ENCODE data around the gene KRT31. TPM values are rescaled to one million over a fixed set of nuclear protein-coding genes. Genes with fewer than 3 reads are reported as not detected.

Gene KRT31
- polyA plus RNA-seq, 1 donor from 2014 or later: not detected

GRCh38 chr17:41420134-41420533 is 22.7 kb upstream of the KRT31 start:
- no peaks in the 10 kb centered on the region for H3F3A ChIP-seq (ENCODE audit: insufficient read depth, low read length, poor library complexity, severe bottlenecking)
- H3K9ac ChIP-seq (ENCODE audit: low read length): no peak overlapping the region
- no peak overlapping the region for H3K4me3 ChIP-seq (ENCODE audit: low read length)
- no peak overlapping the region for H2AFZ ChIP-seq (ENCODE audit: low read depth, low read length)
- no peaks in the 10 kb centered on the region for H3K79me2 ChIP-seq (replicated peaks; ENCODE audit: insufficient read depth, low read length)
- no peaks in the 10 kb centered on the region for H4K20me1 ChIP-seq (ENCODE audit: insufficient read depth)
- no peaks in the 10 kb centered on the region for H3K36me3 ChIP-seq (ENCODE audit: insufficient read depth, low read length)
- H3K9me3 ChIP-seq (ENCODE audit: low read length): no peaks in the 10 kb centered on the region
- TF ChIP-seq SMC3 (conservative IDR thresholded peaks at IDR 0.05; ENCODE audit: poor library complexity): no peak
- TF ChIP-seq TAF1 (IDR thresholded peaks at IDR 0.05; ENCODE audit: low read depth): no peak
- TF ChIP-seq EP300 (conservative IDR thresholded peaks at IDR 0.05; ENCODE audit: poor library complexity, severe bottlenecking): no peak
- no peak for TF ChIP-seq CTCF (IDR thresholded peaks at IDR 0.05; ENCODE audit: poor library complexity, severe bottlenecking)
- TF ChIP-seq, protein P1, sequence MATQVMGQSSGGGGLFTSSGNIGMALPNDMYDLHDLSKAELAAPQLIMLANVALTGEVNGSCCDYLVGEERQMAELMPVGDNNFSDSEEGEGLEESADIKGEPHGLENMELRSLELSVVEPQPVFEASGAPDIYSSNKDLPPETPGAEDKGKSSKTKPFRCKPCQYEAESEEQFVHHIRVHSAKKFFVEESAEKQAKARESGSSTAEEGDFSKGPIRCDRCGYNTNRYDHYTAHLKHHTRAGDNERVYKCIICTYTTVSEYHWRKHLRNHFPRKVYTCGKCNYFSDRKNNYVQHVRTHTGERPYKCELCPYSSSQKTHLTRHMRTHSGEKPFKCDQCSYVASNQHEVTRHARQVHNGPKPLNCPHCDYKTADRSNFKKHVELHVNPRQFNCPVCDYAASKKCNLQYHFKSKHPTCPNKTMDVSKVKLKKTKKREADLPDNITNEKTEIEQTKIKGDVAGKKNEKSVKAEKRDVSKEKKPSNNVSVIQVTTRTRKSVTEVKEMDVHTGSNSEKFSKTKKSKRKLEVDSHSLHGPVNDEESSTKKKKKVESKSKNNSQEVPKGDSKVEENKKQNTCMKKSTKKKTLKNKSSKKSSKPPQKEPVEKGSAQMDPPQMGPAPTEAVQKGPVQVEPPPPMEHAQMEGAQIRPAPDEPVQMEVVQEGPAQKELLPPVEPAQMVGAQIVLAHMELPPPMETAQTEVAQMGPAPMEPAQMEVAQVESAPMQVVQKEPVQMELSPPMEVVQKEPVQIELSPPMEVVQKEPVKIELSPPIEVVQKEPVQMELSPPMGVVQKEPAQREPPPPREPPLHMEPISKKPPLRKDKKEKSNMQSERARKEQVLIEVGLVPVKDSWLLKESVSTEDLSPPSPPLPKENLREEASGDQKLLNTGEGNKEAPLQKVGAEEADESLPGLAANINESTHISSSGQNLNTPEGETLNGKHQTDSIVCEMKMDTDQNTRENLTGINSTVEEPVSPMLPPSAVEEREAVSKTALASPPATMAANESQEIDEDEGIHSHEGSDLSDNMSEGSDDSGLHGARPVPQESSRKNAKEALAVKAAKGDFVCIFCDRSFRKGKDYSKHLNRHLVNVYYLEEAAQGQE (IDR thresholded peaks at IDR 0.05; ENCODE audit: borderline replicate concordance): no peak
- TF ChIP-seq EZH2 (IDR thresholded peaks at IDR 0.05; ENCODE audit: borderline replicate concordance, insufficient read depth, low read length, poor library complexity, severe bottlenecking): no peak
- TF ChIP-seq POLR2AphosphoS5 (IDR thresholded peaks at IDR 0.05): no peak
- no peaks in the 10 kb centered on the region for H3K27me3 ChIP-seq (ENCODE audit: insufficient read depth, low read depth, low read length)
- no peak overlapping the region for H3K4me2 ChIP-seq (ENCODE audit: low read length)
- H3K9me2 ChIP-seq (ENCODE audit: insufficient read depth, low read length): no peaks in the 10 kb centered on the region
- H3K27ac ChIP-seq (ENCODE audit: low read length): no peak overlapping the region

DNA sequence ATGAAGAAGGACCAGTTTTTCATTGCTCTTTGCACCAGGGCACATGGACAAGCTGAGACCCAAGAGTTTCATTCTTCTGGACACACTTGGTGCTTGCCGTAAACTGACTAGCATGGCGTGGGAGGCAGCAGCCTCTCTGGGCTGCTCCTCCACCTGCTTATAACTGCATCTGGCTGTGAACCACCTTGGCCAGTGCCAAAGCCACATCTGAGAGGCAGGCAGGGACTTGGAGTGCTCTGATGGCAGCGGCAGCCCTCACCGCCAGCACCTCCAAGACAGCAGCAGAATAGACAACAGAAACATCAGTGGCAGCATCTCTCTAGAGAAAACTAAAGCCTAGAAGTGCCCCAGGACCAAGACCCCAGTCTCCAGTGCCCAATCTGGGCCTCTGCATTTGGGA is 22.3 kb upstream of the KRT31 start:
- Histone ChIP-seq H3K4me2 (ENCODE audit: low read length) (no peak overlapping the region), H3K9ac (ENCODE audit: low read length) (no peak overlapping the region), H3K79me2 (replicated peaks; ENCODE audit: insufficient read depth, low read length) (no peaks in the 10 kb centered on the region), H3K27me3 (ENCODE audit: insufficient read depth, low read depth, low read length) (no peaks in the 10 kb centered on the region), H3K9me3 (ENCODE audit: low read length) (no peaks in the 10 kb centered on the region), H4K20me1 (ENCODE audit: insufficient read depth) (no peaks in the 10 kb centered on the region), H3K27ac (ENCODE audit: low read length) (no peak overlapping the region), H3F3A (ENCODE audit: insufficient read depth, low read length, poor library complexity, severe bottlenecking) (no peaks in the 10 kb centered on the region), H3K4me3 (ENCODE audit: low read length) (no peak overlapping the region), H3K9me2 (ENCODE audit: insufficient read depth, low read length) (no peaks in the 10 kb centered on the region), H3K36me3 (ENCODE audit: insufficient read depth, low read length) (no peaks in the 10 kb centered on the region), H2AFZ (ENCODE audit: low read depth, low read length) (no peak overlapping the region)
- TF ChIP-seq EZH2 (IDR thresholded peaks at IDR 0.05; ENCODE audit: borderline replicate concordance, insufficient read depth, low read length, poor library complexity, severe bottlenecking): no peak
- TF ChIP-seq TAF1 (IDR thresholded peaks at IDR 0.05; ENCODE audit: low read depth): no peak
- TF ChIP-seq POLR2AphosphoS5 (IDR thresholded peaks at IDR 0.05): no peak
- TF ChIP-seq, protein P1 (IDR thresholded peaks at IDR 0.05; ENCODE audit: borderline replicate concordance): no peak
- no peak for TF ChIP-seq EP300 (conservative IDR thresholded peaks at IDR 0.05; ENCODE audit: poor library complexity, severe bottlenecking)
- TF ChIP-seq RAD21 (conservative IDR thresholded peaks at IDR 0.05): no peak
- no peak for TF ChIP-seq SMC3 (conservative IDR thresholded peaks at IDR 0.05; ENCODE audit: poor library complexity)
- TF ChIP-seq CTCF (IDR thresholded peaks at IDR 0.05; ENCODE audit: poor library complexity, severe bottlenecking): no peak
- TF ChIP-seq MXI1 (conservative IDR thresholded peaks at IDR 0.05; ENCODE audit: poor library complexity, severe bottlenecking): no peak

Data from neural cell (in vitro differentiated cells).